Astrocyte of the cerebellum (primary cell): ENCODE data around the gene KIRREL3.

ENCODE experiments used
- DNase-seq: peaks from one replicate; pipeline ENCODE4 v3.0.0-alpha.2; 2011; ENCODE audit warnings: low read depth
- H3K4me3 ChIP-seq: 2 replicates; pipeline ENCODE4 v1.5.1; 2011; ENCODE audit warnings: mild to moderate bottlenecking, low read depth, low read length, moderate library complexity
- in situ Hi-C: cut with HindIII; loops from 2 replicates; pipeline ENCODE4 v1.10.0; 2017; ENCODE audit warnings: low sequenced_read_pairs
- TF ChIP-seq, protein P1 (sequence below): IDR thresholded peaks from 2 replicates; pipeline ENCODE4 v1.5.1; 2012; ENCODE audit warnings: low read length, low read depth, moderate library complexity, mild to moderate bottlenecking; ENCODE audit errors: missing control alignments

KIRREL3 gene

GRCh38 chr11:126545057-126545555, 455.5 kb downstream of the KIRREL3 start:
- in situ Hi-C loops, result no loop called here
- TF ChIP-seq, protein P1, sequence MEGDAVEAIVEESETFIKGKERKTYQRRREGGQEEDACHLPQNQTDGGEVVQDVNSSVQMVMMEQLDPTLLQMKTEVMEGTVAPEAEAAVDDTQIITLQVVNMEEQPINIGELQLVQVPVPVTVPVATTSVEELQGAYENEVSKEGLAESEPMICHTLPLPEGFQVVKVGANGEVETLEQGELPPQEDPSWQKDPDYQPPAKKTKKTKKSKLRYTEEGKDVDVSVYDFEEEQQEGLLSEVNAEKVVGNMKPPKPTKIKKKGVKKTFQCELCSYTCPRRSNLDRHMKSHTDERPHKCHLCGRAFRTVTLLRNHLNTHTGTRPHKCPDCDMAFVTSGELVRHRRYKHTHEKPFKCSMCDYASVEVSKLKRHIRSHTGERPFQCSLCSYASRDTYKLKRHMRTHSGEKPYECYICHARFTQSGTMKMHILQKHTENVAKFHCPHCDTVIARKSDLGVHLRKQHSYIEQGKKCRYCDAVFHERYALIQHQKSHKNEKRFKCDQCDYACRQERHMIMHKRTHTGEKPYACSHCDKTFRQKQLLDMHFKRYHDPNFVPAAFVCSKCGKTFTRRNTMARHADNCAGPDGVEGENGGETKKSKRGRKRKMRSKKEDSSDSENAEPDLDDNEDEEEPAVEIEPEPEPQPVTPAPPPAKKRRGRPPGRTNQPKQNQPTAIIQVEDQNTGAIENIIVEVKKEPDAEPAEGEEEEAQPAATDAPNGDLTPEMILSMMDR, result no peak
- no peak overlapping the region for H3K4me3 ChIP-seq
- no peak for DNase-seq

- in situ Hi-C loops, result no loop called here
- DNase-seq, result peak; percentile 50
- no peak overlapping the region for H3K4me3 ChIP-seq
- TF ChIP-seq, protein P1, result no peak
Observed at GRCh38 chr11:126544108-126545056, 456.2 kb downstream of the KIRREL3 start.

DNA sequence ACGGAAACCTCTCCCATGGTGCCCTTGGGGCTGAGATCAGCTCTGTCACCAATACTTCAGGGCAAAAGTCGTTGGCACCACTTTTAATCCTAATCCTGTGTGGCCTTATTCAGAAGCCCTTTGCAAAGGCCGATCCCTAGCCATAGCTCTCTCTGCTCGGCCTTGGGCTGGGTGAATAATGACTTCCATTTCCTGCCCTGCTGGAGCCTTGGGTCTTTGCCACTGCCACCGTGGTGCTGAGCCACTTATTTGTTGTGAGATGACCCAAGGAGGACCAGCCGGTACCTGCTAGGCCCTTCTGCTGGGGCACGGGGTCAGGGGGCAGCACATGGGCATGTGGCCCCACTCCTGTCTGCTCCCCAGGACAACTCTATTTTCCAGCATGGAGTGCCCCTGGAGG, 456.9 kb downstream of the KIRREL3 start:
- no peak for DNase-seq
- no peak overlapping the region for H3K4me3 ChIP-seq
- TF ChIP-seq, protein P1, result no peak
- in situ Hi-C loops, result no loop called here

GRCh38 chr11:126542334-126543015, 458.1 kb downstream of the KIRREL3 start:
- H3K4me3 ChIP-seq, result no peak overlapping the region
- DNase-seq, result no peak
- in situ Hi-C loops, result no loop called here
- TF ChIP-seq, protein P1, result no peak

- TF ChIP-seq, protein P1, result no peak
- DNase-seq, result no peak
- no peak overlapping the region for H3K4me3 ChIP-seq
- in situ Hi-C loops, result no loop called here
Observed at GRCh38 chr11:126538071-126538470, 462.5 kb downstream of the KIRREL3 start.

DNA sequence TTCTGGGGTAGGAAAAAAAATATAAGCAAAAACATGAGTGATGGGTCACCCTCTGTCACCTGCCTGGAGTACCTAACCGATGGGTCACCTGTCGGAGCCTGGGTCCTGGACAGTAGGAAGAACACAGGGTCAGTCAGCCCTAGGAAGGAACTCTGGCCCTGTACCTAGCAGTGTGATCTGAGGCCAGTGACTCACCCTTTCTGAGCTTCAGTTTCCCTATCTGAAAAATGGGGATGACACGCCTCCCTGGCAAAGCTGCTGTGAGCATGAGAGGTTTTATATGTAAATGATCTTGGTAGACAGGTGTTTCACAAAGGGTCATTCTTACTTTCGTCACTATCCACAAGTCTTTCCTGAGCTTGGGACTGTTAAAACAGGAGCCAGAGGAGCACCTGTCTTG, 463.1 kb downstream of the KIRREL3 start:
- no peak for DNase-seq
- in situ Hi-C loops, result no loop called here
- TF ChIP-seq, protein P1, result no peak
- H3K4me3 ChIP-seq, result no peak overlapping the region
